Diencephalon (tissue), 1 donor: ENCODE results near the gene HCAR2. TPM values are rescaled to one million over a fixed set of nuclear protein-coding genes. Genes with fewer than 3 reads are reported as not detected.

Source experiments
- small RNA-seq: library from RNA; depleted of rRNA; stranded (forward); fragments of <200 nt; gene quantifications from one replicate; pipeline ENCODE3, GENCODE V24; 2014
- total RNA-seq: library from RNA; depleted of rRNA; stranded (reverse); fragments of >200 nt; gene quantifications from one replicate; pipeline ENCODE4 v1.2.3, GENCODE V29; 2014

Gene HCAR2
- 0.23 TPM for total RNA-seq

GRCh38 chr12:122702890-122703611, at the start of gene HCAR2:
Gene HCAR2 (minus strand): TSS chr12:122703357. CDS start chr12:122703283, 74 bp downstream.

GRCh38 chr12:122752464-122753318, 49.5 kb upstream of the HCAR2 start, which contains the start of gene DENR:
Gene DENR (plus strand): TSS chr12:122752824. CDS start chr12:122753702, 878 bp downstream.

GRCh38 chr12:122730215-122731014, 27.3 kb upstream of the HCAR2 start, which contains the start of gene HCAR1:
Gene HCAR1 (minus strand): TSS chr12:122730844. CDS start chr12:122730339, 505 bp downstream.

GRCh38 chr12:122716658-122717057, 13.5 kb upstream of the HCAR2 start, which contains the start of gene HCAR3:
Gene HCAR3 (minus strand): TSS chr12:122716811. CDS start chr12:122716737, 74 bp downstream.

Small RNAs within 50 kb of the gene (small RNA-seq; reads per million reads assigned to genes)
- not detected for gene AC026333.2

Other genes with a start within 250 kb of the HCAR2 start
- gene ZCCHC8, start 202.4 kb downstream of the HCAR2 start, total RNA-seq, result 29.3 TPM
- 73.6 TPM for gene RSRC2, start 176.4 kb downstream of the HCAR2 start, total RNA-seq
- 26.8 TPM for gene KNTC1, start 176.1 kb downstream of the HCAR2 start, total RNA-seq
- not detected for gene HCAR3, start 13.5 kb upstream of the HCAR2 start, total RNA-seq
- 0.69 TPM for gene HCAR1, start 27.5 kb upstream of the HCAR2 start, total RNA-seq
- 62.3 TPM for gene DENR, start 49.5 kb upstream of the HCAR2 start, total RNA-seq
- 7.8 TPM for gene CCDC62, start 71.2 kb upstream of the HCAR2 start, total RNA-seq
- 55.6 TPM for gene HIP1R, start 132.1 kb upstream of the HCAR2 start, total RNA-seq
- 15.0 TPM for gene VPS37B, start 192.8 kb upstream of the HCAR2 start, total RNA-seq